ENCODE measurements around the gene KRT3. TPM values are rescaled to one million over a fixed set of nuclear protein-coding genes. Genes with fewer than 3 reads are reported as not detected.

KRT3 gene
- total RNA-seq, 1 donor from 2014 or later, result not detected

DNA sequence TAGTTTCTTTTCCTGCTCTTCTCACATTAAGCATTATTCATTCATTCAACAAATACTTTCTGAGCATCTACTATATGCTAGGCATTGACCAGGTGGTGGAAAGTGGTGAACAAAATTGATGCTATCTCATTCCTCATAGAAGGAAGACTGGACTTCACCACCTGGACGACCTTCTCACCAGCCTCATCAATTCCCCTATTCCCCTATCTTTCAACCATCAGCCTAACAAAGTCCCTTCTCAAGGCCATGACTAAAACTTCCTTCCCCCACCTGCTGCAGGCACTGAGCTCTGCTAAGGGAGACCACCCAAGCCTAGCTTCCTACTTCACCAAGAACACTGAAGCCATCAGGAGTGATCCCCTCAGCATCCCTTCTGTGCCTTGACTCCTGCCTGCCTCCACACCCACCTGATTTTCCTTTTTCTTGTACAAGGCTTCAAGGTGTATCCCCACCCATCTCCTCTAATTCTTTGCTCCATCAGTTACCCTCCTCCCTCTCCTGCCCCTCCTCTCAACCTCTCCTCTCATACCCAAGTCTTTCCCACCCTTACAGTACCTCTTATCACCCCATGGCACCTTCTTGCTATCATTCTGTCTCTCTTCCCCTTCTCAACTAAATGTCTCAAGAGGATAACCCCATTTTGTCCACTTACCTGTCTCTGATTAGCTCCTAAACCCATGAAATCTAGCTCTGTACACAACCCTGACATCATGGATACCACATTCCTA, 38.3 kb downstream of the KRT3 start:
- Mint-ChIP-seq H3K36me3 (ENCODE audit: unreplicated experiment) (no peaks in the 10 kb centered on the region), H3K4me3 (ENCODE audit: unreplicated experiment) (no peak overlapping the region), H3K9me3 (ENCODE audit: unreplicated experiment) (no peaks in the 10 kb centered on the region), H3K27me3 (ENCODE audit: unreplicated experiment) (peaks cover 2% of the 10 kb centered on the region), H3K4me1 (ENCODE audit: low read depth, unreplicated experiment) (no peaks in the 10 kb centered on the region), H3K27ac (ENCODE audit: unreplicated experiment) (no peak overlapping the region)
- TF ChIP-seq, protein P1, sequence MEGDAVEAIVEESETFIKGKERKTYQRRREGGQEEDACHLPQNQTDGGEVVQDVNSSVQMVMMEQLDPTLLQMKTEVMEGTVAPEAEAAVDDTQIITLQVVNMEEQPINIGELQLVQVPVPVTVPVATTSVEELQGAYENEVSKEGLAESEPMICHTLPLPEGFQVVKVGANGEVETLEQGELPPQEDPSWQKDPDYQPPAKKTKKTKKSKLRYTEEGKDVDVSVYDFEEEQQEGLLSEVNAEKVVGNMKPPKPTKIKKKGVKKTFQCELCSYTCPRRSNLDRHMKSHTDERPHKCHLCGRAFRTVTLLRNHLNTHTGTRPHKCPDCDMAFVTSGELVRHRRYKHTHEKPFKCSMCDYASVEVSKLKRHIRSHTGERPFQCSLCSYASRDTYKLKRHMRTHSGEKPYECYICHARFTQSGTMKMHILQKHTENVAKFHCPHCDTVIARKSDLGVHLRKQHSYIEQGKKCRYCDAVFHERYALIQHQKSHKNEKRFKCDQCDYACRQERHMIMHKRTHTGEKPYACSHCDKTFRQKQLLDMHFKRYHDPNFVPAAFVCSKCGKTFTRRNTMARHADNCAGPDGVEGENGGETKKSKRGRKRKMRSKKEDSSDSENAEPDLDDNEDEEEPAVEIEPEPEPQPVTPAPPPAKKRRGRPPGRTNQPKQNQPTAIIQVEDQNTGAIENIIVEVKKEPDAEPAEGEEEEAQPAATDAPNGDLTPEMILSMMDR (IDR thresholded peaks at IDR 0.05; ENCODE audit: partially characterized antibody, unreplicated experiment), result no peak
- no peak for DNase-seq

GRCh38 chr12:52756281-52756960, 39.5 kb downstream of the KRT3 start:
- H3K27me3 Mint-ChIP-seq (ENCODE audit: unreplicated experiment), result peaks cover 2% of the 10 kb centered on the region

DNA sequence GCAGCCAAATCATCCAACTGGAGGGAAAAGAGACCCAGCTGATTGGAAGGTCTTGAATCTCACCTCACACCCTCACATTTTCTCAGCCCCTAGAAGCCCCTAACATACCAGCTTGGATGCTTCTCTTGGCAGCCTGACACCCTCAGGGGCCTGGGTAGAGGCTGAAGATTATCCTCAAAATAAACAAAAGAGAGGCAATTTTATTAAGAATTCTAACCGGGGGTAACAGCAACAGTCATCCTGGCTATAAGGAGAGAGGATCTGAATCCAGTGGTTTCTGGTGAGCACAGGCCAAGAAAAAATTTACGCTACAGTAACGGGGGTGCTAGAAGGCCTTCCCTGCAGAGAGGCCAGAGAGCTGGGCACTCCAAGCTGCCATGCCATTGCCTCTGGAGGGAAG, 40.4 kb downstream of the KRT3 start:
- H3K4me1 Mint-ChIP-seq (ENCODE audit: low read depth, unreplicated experiment), result no peaks in the 10 kb centered on the region
- H3K4me3 Mint-ChIP-seq (ENCODE audit: unreplicated experiment), result no peak overlapping the region
- DNase-seq, result no peak
- H3K27me3 Mint-ChIP-seq (ENCODE audit: unreplicated experiment), result peaks cover 2% of the 10 kb centered on the region
- TF ChIP-seq, protein P1 (IDR thresholded peaks at IDR 0.05; ENCODE audit: partially characterized antibody, unreplicated experiment), result no peak
- H3K36me3 Mint-ChIP-seq (ENCODE audit: unreplicated experiment), result no peaks in the 10 kb centered on the region
- no peak overlapping the region for H3K27ac Mint-ChIP-seq (ENCODE audit: unreplicated experiment)
- H3K9me3 Mint-ChIP-seq (ENCODE audit: unreplicated experiment), result no peaks in the 10 kb centered on the region

More at GRCh38 chr12:52756281-52756960, 39.5 kb downstream of the KRT3 start:
- Mint-ChIP-seq H3K36me3 (ENCODE audit: unreplicated experiment) (no peaks in the 10 kb centered on the region), H3K27ac (ENCODE audit: unreplicated experiment) (no peak overlapping the region), H3K9me3 (ENCODE audit: unreplicated experiment) (no peaks in the 10 kb centered on the region), H3K4me3 (ENCODE audit: unreplicated experiment) (no peak overlapping the region), H3K4me1 (ENCODE audit: low read depth, unreplicated experiment) (no peaks in the 10 kb centered on the region)
- DNase-seq, result no peak
- TF ChIP-seq, protein P1 (IDR thresholded peaks at IDR 0.05; ENCODE audit: partially characterized antibody, unreplicated experiment), result no peak

DNA sequence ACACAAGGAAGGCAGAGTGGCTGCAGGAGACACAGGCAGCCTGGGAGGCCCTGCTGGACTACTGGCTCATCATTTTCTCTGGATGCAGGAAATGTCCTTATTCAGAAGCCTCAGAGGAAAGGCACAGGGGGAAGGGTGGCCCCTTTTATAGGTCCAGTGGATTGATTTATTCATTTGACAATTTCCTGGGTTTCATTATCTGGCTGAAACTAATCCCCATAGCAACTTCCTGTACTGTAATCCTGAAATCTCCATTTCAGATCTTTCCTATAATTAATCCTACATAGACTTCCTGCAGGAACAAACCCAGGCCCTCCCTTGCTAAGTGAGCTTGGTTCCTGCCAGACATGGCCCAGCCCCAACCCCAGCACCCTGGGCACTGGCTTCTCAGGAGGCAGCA, 41.8 kb downstream of the KRT3 start:
- DNase-seq, result no peak
- Mint-ChIP-seq H3K4me3 (ENCODE audit: unreplicated experiment) (no peak overlapping the region), H3K27me3 (ENCODE audit: unreplicated experiment) (peaks cover 2% of the 10 kb centered on the region), H3K27ac (ENCODE audit: unreplicated experiment) (no peak overlapping the region), H3K9me3 (ENCODE audit: unreplicated experiment) (no peaks in the 10 kb centered on the region), H3K4me1 (ENCODE audit: low read depth, unreplicated experiment) (no peaks in the 10 kb centered on the region), H3K36me3 (ENCODE audit: unreplicated experiment) (no peaks in the 10 kb centered on the region)
- TF ChIP-seq, protein P1 (IDR thresholded peaks at IDR 0.05; ENCODE audit: partially characterized antibody, unreplicated experiment), result no peak

DNA sequence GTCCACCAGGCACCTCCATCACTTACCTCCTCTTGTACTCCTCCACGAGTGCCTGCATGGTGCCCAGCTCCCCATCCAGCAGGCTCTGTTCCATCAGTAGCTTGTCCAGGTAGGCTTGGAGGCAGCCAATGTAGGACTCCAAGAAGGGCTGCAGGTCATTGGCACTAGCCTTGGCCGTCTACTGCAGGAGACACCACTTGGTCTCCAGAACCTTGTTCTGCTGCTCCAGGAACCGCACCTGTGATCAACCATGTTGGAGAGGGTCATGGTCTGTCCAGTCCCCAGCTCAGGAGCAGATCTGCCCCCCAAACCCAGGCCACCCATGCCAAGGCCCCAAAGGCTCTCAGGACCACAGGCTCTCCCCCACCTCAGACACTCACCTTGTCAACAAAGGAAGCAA, 42.6 kb downstream of the KRT3 start:
- Mint-ChIP-seq H3K36me3 (ENCODE audit: unreplicated experiment) (no peaks in the 10 kb centered on the region), H3K27me3 (ENCODE audit: unreplicated experiment) (peaks cover 2% of the 10 kb centered on the region), H3K9me3 (ENCODE audit: unreplicated experiment) (no peaks in the 10 kb centered on the region)

More for the DNA sequence above, 42.6 kb downstream of the KRT3 start:
- Mint-ChIP-seq H3K4me1 (ENCODE audit: low read depth, unreplicated experiment) (no peaks in the 10 kb centered on the region), H3K4me3 (ENCODE audit: unreplicated experiment) (no peak overlapping the region), H3K27ac (ENCODE audit: unreplicated experiment) (no peak overlapping the region)
- DNase-seq, result no peak
- TF ChIP-seq, protein P1 (IDR thresholded peaks at IDR 0.05; ENCODE audit: partially characterized antibody, unreplicated experiment), result no peak

All from glutamatergic neuron (in vitro differentiated cells).